HG02840 (cell line): ENCODE data around the gene MADCAM1.
"Not testable (repeated sequence)": the region's sequence is repeated elsewhere in the genome, so short reads cannot be mapped to it uniquely, and the experiment has no call there.

Experiments
- ATAC-seq: cut with Tn5 transposase; IDR thresholded peaks from one replicate; pipeline ENCODE4 v1.9.1; 2021; ENCODE audit warnings: mild to moderate bottlenecking, moderate library complexity, moderate number of reproducible peaks; ENCODE audit not compliant: unreplicated experiment, low FRiP score

MADCAM1 gene

DNA sequence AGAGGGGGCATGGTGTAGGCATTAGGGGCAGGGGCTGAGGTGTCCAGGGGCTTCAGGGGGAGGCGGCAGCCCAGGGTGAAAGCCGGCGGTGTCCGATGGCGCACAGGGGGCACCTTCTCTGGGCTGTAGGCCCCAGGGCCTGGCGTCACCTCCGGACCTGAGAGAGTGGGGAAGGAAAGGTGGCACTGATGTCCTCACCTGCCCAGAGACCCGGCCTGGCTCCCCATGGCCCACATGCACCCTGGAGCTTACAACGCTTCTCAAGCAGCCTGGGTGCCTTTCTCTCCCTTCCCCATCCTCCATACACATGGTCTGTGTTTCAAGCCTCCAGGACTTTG lies 32.1 kb upstream of the MADCAM1 start:
- no peak for ATAC-seq

DNA sequence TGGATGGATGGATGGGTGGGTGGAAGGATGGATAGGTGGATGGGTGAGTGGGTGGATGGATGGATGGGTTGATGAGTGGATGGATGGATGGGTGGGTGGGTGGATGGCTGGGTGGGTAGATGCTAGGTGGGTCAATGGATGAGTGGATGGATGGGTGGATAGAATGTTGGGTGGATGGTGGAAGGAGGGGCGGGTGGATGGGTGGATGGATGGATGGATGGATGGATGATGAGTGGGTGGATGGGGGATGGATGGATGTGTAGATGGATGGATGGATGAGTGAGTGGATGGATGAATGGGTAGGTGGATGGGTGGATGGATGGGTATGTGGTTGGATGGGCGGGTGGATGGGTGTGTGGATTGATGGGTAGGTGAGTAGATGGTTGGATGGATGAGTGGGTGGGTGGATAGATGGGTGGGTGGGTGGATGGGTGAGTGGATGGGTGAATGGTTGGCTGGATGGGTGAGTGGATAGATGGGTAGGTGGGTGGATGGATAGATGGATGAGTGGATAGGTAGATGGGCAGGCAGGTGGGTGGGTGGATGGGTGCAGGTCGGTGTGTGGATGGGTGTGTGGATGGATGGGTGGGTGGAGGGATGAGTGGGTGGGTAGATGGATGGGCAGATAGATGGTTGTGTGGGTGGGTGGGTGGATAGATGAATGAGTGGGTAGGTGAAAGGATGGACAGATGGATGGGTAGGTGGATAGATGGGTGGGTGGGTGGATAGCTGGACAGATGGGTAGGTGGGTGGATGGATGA lies 31.1 kb upstream of the MADCAM1 start:
- ATAC-seq, result no peak

DNA sequence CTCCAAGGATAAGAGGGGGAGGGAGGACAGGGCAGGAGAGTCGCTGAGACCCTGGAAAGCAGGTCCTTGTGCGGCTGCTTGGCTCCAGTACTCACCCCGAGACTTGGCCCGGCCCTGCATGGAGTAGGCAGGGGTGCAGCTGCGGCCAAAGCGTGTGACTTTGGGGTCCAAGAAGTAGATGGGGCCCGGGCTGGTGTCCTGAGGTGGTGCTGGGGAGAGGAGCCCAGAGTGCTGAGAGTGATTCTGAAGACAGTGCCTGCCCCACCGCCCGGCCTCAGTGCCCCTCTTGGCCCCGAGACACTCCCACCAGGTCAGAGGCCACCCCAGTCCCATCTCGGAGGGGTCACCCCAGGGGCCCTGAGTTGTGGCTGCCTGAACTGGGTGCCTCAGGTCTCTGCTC lies 28.7 kb upstream of the MADCAM1 start:
- ATAC-seq, result no peak

DNA sequence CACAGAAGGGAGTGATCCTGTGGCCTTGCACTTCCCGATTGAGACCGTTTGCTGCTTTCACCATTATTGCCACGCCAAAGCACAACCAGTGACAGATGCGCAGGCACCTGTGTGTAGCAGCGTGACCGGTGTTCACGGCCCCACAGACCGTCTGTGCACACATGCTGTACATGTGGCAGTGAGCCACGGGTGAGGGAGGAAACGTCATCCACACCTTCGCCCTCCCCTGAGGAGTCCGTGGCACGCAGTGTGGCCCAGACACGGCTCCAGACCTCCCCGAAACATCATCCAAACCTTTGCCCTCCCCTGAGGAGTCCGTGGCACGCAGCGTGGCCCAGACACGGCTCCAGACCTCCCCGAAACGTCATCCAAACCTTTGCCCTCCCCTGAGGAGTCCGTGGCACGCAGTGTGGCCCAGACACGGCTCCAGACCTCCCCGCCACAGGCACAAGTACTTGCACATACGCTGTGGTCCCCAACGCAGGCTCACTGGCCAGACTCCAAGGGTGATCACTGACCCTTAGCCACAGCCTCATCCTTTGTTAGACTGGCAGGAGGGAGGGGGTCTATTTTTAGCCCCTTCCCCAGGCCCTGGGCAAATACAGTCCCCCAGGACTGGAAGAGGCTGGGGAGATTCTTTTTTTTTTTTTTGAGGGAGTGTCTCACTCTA lies 27.6 kb upstream of the MADCAM1 start:
- no peak for ATAC-seq

DNA sequence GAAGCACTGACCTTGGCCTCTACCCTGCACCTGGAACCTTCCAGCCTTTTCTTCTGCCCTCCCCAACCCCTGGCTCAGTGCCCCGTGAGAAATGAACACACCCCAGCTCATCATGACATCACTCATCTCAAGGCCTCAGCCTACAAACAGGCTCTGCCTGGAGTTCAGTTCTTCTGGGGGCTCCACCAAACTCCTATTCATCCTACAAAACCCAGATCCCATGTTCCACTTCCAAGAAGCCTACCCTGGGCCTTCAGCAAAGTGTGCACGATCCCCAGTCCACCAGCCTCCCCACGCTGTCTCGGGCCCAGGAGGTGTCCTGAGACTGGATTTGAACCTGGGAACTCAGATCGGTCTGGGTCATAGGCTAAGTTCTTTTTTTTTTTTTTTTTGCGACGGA lies 26.5 kb upstream of the MADCAM1 start:
- ATAC-seq, result no peak

DNA sequence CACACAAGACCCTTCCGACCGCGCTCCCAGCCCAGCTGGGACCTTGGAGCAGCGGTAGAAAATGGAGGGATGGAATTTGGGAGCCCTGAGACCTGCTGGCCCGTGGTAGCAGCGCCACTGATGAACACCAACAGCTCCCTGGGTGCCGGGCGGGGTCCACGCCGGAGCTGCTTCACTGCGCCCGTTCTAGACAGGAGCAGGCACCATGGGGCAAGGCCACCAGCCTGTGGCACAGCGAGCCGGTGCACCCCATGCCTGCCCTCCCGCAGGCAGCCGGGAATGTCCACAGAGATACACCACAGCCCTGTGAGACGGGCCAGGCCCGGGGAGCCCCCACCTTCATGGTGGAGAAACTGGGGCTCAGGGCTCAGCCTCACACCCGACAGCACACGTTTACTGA lies 25.6 kb upstream of the MADCAM1 start:
- no peak for ATAC-seq

DNA sequence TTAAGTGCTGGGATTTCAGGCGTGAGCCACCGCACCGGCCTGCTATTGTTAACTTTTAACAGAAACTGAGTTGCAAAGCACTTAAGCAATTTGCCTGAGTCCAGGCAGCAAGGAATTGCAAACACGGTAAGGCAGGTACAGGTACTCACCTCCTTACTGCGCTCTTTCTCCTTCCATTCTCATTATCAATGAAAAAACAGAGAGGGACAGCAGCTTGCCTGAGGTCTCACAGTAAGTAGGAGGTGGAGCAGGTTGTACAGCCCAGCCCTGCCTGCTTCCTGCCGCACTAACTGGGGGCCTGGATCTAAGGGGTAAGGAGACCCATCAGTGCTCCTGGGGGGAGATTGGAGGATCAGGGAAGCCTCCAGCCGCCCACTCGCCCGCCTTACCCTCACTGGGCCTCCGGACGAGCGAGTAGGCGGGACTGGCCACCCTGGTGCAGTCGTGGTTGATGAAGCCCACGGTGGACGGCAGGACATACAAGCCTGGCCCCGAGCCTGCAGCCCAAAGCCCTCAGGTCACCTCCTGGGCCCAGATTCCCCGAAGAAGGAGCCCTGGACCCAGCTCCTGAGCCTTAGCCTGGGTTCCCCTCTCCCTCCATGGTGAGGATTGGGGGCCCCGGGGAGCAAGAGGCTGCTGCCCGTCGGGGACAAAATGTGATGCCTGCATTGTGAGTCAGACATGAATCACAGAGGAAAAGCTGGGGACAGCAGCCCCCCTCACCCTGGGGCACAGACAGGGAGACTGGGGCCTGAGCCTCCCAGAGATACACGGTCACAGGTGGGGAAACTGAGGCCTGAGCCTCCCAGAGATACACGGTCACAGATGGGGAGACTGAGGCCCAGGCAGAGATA lies 24.1 kb upstream of the MADCAM1 start:
- no peak for ATAC-seq

DNA sequence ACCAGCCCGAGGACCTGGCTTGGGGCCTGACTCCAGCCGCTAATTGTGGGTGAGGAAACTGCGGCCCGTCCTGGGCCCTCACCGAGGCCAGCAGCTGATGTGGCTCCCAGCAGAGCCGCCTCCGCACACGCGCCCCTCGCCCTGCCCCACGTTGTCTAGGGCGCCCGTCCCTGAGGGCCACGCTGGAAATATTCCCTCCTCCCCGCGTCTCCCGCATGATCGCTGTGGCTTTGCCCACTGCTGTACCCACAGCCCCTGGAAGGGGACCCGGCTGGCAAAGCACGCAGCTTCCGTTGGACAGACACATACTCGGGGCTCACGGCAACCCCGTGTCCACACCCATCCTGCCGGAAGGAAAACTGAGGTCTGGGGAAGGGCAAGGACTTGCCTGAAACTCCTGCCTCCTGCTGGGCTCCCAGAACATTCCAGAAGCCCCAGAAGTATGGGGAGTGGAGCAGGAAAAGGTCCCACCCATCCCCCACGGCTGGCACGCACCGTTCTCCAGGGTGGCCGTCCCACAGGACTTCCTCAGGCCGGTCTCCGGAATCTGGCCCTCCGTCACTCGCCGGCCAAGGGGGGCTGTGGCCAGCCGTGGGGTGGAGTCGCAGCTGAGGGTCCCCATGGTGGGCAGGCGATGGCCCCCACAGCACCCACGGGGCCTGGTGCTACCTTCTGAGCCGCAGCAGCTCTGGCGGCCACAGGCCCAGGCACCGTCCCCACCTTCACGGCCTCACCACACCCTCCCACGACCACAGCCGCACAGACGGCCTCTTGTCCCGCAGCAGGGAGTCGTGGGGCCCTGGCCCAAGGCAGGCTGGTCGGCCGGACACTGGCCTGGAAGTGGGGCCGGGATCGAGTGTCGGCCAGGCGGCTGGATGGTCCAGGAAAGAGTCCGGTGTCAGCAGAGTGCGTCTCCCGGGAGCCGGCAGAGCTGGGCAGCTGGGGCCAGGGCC lies 21.9 kb upstream of the MADCAM1 start:
- no peak for ATAC-seq

DNA sequence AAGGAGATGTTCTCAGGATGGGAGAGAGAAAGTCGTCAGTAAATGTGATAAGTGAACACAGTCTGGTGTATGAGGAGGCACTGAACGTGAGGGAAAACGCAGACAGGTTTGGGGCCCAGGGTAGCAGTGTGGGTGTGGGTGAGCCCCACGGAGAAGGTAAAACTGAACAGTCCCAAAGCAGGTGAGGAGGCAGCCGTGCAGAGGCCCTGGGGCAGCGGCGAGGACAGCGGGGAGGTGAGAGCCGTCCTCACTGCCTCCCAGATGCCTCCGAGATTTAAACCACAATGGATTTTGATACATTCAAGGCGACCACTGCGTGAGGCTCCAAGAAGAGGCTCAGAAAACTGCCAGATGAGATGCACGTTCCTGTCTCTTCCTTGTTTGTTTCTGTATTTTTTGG lies 20.9 kb upstream of the MADCAM1 start:
- no peak for ATAC-seq

DNA sequence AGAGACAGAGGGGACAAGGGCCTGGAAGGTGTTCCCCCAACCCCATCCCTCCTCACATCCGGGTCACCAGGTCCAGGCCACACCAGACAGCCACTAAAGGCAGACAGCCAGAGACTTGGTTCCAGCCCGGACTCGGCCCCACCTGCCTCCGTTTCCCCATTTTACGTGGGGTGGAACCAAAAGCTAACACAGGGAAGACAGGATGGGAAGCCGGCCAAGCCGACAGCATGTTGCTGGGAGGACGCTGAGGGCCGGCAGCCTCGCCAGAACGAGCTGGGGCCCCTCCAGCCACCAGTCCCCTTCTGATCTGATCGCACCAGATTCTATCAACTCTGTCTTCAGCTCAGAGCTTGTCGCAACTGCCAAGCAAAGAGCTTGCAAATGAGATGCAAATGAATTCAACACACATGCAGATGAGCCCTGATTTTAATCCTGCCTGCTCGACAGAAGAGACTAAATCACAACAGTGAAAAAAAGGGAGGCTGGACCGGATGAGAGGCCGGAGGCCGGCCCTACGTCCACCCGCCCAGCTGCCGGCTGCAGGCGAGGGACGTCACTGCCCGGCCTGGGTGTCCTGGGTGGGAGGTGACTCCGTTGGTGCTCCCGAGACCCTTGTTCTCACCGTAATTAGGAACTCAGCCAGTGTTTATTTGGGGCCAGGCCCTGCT lies 17.9 kb upstream of the MADCAM1 start:
- ATAC-seq, result no peak

DNA sequence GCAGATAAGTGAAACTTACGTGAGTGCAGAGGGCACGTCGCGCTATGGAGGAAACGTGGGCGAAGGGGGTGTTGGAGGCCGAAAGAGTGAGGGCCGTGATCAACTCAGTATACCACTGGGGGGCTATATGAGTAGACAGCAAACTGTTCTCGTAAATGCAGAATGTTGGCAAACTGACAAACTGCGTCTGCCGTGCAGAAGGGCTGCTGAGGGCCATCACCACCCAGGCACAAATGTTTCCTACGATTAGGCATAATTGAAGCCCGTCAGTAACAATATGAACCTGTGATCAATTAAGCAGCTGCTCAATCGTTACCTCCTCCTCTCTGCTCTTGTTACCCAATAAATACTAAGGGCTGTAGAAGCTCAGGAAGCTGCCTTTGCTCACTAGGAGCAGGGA lies 17.3 kb upstream of the MADCAM1 start:
- no peak for ATAC-seq

DNA sequence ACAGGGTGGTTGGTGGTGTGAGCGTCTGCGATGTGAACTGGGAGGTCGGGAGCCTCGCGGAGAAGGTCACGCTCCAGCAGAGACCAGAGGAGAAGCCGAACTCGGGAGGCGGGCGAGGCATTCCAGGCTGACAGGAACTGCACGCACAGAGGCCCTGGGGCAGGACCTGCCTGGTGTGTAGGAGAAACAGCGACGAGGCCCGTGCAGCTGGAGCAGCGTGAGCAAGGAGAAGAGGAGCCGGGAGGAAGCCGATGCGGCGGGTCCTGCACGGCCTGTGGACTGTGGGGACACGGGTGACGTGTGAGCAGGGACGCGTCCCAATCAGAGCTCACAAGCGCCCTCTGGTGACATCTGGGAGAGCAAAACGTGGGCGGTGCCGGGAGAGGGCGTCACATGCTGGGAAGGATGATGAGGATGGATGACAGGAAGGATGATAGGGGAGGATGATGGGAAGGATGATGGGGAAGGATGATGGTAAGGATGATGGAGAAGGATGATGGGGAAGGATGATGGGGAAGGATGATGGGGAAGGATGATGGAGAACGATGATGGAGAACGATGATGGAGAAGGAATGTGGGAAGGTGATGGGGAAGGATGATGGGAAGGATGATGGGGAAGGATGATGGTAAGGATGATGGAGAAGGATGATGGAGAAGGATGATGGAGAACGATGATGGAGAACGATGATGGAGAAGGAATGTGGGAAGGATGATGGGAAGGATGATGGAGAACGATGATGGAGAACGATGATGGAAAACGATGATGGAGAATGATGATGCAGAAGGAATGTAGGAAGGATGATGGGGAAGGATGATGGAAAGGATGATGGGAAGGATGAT lies 16.1 kb upstream of the MADCAM1 start:
- no peak for ATAC-seq

DNA sequence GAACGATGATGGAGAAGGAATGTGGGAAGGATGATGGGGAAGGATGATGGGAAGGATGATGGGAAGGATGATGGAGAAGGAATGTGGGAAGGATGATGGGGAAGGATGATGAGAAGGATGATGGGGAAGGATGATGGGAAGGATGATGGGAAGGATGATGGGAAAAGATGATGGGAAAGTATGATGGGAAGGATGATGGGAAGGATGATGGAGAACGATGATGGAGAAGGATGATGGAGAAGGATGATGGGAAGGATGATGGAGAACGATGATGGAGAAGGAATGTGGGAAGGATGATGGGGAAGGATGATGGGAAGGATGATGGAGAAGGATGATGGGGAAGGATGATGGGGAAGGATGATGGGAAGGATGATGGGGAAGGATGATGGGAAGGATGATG lies 15.2 kb upstream of the MADCAM1 start:
- ATAC-seq, result not testable (repeated sequence)

DNA sequence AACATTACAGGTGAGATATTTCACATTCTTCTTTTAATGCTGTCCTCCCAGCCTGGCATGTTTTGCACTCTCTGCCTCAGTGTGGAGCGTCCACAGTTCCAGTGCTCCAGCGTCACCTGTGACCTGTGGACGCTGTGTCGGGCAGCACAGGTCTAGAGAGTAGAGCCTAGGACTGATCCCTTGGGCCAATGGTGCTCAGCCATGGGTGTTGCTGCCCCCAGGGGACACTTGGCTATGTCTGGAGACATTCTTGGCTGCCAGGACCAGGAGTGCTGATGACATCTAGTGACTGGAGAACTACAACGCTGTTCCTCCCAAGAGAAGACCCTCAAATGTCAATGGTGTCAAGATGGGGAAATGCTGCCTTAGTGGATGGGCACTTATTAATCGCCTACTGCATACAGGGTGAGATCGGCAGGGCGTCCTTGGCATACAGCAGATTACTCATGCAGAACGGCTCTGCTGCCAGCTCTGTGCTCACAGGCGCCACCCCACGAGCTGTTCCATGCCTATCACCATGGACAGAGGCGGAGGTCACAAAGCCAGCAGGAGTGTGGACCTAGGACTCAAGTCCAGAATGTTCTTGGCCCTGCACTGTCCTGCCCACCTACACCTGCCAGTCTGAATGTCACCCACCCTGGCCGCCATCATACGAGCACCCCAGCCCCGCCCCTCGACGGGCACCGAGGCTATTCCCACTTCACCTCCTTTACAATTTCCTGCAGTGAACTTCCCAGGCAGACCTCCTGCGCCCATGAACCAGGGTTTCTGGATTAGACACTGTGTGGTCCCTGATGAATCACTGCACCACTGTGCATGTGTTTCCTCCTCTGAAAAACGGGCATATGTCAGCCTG lies 13.9 kb upstream of the MADCAM1 start:
- no peak for ATAC-seq

DNA sequence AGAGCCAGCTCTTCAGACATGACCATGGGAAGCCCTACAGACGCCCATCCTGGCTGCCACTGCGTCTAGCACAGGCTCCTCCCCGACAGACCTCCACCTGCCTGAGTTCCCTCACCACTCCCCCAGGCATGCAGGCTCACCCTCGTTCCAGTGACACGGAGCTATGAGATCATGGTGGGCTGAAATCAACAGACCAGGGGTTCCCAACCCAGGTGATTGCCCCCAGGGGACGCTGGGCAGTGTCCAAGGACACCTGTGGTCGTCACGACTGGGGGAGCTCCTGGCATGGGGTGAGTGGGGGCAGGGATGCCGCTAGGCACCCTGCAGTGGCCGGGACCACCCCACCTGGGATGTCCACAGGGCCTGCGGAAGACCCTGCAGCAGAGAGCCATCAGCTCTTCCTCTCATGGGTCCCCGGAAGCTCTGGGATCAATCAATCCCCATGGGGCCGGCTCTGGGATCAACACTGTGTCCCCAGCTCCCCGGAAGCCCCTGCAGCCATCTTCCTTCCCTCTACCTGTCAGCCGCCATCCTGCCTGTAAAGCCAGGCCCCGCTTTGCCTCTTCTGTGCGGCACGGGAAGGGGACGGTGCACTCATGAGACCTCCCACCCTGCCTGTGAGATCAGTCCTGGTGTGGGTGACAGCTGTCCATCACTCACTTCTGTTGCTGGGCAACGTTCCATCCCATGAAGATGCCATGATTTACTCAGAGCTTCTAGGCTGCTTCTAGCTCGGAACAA lies 12.8 kb upstream of the MADCAM1 start:
- ATAC-seq, result no peak

DNA sequence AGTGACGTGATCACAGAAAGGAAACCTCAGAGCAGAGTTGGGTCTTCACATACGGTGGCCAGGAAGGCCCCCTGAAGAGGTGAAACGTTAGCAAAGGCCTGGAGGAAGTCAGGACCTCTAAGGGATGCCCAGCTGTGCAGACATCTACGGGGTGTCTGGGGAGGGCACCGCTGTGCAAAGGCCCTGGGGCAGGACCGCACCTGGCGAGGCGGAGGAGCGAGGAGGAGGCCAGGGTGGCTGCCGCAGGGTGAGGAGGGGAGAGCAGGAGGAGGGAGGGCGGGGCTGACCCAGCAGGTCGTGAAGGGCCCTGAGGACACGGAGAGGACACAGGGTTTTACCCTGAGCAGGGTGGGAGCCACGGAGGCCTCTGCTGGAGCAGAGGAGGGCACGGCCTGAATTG lies 11.8 kb upstream of the MADCAM1 start:
- ATAC-seq, result no peak

DNA sequence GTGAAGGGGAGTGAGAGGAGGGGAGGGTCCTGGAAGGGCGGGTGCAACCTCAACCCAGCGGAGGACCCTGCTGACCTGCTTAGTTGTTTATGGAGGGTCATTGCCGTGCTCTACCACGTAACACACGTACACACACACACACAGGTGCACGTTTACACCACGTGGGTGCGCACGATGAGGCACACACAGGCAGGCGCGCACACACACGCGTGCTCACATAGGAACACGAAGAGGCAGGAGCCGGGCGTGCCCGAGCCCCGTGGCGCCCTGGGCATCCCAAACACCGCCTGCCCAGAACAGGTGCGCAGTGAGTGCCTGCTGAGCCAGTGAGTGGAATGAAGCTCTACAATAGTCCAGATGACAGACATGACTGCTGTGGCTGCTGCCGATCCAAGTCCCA lies 11.2 kb upstream of the MADCAM1 start:
- ATAC-seq, result no peak
